ENCODE results near the gene SFR1. TPM values are rescaled to one million over a fixed set of nuclear protein-coding genes. Genes with fewer than 3 reads are reported as not detected.
A peak's percentile ranks its signal among the peaks of the same experiment; 100 is the strongest.

Gene SFR1
- total and polyA plus RNA-seq, 12 donors: 4.4 to 12.1 (median 7.5) TPM

GRCh38 chr10:104143829-104144228 lies 21.9 kb downstream of the SFR1 start:
- ATAC-seq: no peak
- no peak for TF ChIP-seq CTCF (IDR thresholded peaks at IDR 0.05)

DNA sequence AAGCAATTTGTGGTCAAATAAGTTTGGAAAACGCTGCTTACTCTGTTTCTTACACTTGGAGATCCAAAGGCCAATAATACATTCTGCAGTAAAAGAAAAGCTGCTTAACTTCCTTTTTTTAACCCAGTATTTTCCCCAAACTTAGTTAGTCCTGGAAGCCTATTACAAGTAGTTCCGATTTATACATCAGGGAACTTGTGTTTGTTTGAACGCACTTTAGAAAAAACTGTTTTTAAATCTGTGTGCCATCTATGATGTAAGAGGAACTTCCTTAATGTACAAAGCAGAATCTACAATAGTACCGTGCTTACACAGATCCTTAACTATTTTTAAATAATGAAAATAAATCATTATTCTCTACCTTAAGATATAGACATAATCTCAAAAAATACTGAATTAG lies 23.0 kb downstream of the SFR1 start:
- intact Hi-C loops (cut with DNase I): no loop called here
- DNase-seq: no peak
- no peaks in the 10 kb centered on the region for H3K36me3 ChIP-seq

More at GRCh38 chr10:104143829-104144228, 21.9 kb downstream of the SFR1 start:
- Histone ChIP-seq H3K36me3 (no peaks in the 10 kb centered on the region), H3K27me3 (peaks cover 0 to 7% (median 0%) of the 10 kb centered on the region in 7 donors), H3K9me3 (no peaks in the 10 kb centered on the region), H3K27ac (no peak overlapping the region), H3K4me1 (peaks cover 0 to 4% (median 0%) of the 10 kb centered on the region in 9 donors), H3K4me3 (no peak overlapping the region)
- intact Hi-C loops (cut with DNase I): no loop called here
- DNase-seq: no peak
- 74 to 79% methylated on average over 3 of the region's 3 CpGs for WGBS, 2 donors

GRCh38 chr10:104146882-104147281 lies 24.9 kb downstream of the SFR1 start:
- intact Hi-C loops (cut with DNase I): no loop called here

More for the DNA sequence above, 23.0 kb downstream of the SFR1 start:
- TF ChIP-seq CTCF (IDR thresholded peaks at IDR 0.05): no peak
- no peak overlapping the region for H3K4me3 ChIP-seq
- peaks cover 0 to 7% (median 0%) of the 10 kb centered on the region in 7 donors for H3K27me3 ChIP-seq
- H3K27ac ChIP-seq: peak overlapping the region in 1 of 10 donors; percentile 21
- H3K4me1 ChIP-seq: peaks cover 0 to 4% (median 0%) of the 10 kb centered on the region in 9 donors
- no peak for ATAC-seq
- H3K9me3 ChIP-seq: no peaks in the 10 kb centered on the region
- 64 to 66% methylated on average over 4 of the region's 4 CpGs for WGBS, 2 donors

DNA sequence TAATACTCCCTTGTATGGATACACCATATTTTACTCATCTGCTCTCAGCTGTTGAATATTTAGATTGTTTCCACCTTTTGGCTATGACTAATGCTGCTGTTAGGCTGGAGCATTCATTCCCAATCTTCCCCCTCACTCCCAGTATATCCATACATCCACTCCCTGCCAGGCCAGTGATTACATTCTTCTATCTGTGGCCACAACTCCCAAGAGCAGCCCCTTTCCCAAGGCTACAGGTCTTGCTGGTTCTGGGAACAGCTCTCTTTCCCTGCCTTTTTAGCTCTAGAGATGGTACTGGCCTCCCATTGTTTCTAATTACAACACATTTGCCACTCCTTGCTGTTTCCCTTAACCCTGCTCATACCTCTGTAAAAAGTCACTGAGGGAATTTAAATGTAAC lies 28.2 kb downstream of the SFR1 start:
- intact Hi-C loops (cut with DNase I): no loop called here
- Histone ChIP-seq H3K4me1 (no peaks in the 10 kb centered on the region), H3K27ac (no peak overlapping the region), H3K9me3 (peaks cover 0 to 27% (median 10%) of the 10 kb centered on the region in 11 donors), H3K36me3 (no peaks in the 10 kb centered on the region), H3K27me3 (peaks cover 0 to 12% (median 4%) of the 10 kb centered on the region in 7 donors), H3K4me3 (no peak overlapping the region)
- DNase-seq: no peak
- TF ChIP-seq CTCF (IDR thresholded peaks at IDR 0.05): no peak
- no peak for ATAC-seq

More at GRCh38 chr10:104146882-104147281, 24.9 kb downstream of the SFR1 start:
- no peak for TF ChIP-seq CTCF (IDR thresholded peaks at IDR 0.05)
- Histone ChIP-seq H3K27me3 (peaks cover 0 to 4% (median 0%) of the 10 kb centered on the region in 7 donors), H3K36me3 (no peaks in the 10 kb centered on the region), H3K27ac (no peak overlapping the region), H3K9me3 (peaks cover 0 to 16% (median 6%) of the 10 kb centered on the region in 11 donors), H3K4me3 (no peak overlapping the region), H3K4me1 (peaks cover 0 to 4% (median 0%) of the 10 kb centered on the region in 9 donors)
- ATAC-seq: no peak
- no peak for DNase-seq
- 79 to 92% methylated on average over 1 of the region's 1 CpG for WGBS, 2 donors
